ENCODE measurements around the gene PDE1A.
"Not testable (repeated sequence)": the region's sequence is repeated elsewhere in the genome, so short reads cannot be mapped to it uniquely, and the experiment has no call there.

The PDE1A gene

GRCh38 chr2:182351427-182351826 lies 75.4 kb downstream of the PDE1A start:
- no peak for DNase-seq

GRCh38 chr2:182349268-182349667 lies 77.6 kb downstream of the PDE1A start:
- no peak for DNase-seq

GRCh38 chr2:182345384-182345783 lies 81.5 kb downstream of the PDE1A start:
- DNase-seq: no peak

DNA sequence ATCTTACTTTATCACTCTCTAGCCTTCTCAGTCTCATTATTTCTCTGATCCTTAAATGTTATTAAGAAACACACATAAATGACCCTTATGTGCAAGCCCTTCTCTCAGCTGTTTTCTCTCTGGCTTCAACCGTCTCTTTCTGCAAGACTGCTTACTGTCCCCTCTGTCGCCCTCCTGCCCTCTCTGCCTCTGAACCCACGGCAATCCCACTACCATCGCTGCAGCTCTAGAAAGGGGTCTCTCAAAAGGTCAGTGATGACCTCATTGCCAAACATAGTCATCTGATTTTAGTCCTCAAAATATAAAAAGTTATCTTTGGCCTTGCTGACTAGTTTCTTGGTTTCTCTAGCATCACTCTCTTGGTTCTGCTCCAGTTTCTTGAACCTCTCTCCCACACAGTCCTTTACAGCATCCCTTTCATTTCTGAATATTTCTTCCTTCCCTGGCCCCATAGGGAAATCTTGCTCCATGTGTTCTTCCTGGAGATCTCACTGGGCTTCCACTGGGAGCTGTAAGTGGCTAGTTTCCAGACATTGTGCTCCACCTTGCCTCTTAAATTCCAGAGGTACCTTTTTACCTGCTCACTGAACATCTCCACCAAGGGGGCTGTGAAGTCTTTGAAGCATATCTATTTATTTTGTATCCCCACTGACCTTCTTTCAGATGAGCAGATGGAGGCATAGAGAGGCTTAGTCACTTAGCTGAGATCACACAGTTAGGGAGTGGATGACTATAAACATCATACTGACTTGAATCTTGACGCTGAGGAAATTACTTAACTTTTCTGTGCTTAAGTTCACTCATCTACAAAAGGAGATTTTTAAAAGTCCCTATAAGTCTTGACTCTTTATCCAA lies 96.2 kb downstream of the PDE1A start:
- DNase-seq: no peak

DNA sequence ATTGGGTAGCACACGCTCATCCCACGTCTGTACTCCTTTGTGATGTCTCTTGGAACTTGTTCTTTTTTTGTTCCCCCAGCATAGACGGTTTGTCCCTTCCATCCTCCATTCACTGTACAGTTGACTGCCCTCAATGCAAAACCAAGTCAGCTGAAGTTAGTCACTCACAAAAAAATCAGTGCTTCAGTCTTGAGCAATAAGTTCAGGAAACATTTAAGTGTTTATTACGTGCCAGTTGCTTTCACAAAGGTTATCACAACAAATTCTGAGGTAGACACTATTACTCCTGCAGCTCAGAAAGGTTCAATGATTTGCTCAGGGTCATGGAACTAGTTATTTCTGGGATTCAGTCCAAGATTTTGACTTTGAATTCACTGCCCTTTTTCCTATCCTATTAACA lies 102.2 kb downstream of the PDE1A start:
- DNase-seq: no peak

DNA sequence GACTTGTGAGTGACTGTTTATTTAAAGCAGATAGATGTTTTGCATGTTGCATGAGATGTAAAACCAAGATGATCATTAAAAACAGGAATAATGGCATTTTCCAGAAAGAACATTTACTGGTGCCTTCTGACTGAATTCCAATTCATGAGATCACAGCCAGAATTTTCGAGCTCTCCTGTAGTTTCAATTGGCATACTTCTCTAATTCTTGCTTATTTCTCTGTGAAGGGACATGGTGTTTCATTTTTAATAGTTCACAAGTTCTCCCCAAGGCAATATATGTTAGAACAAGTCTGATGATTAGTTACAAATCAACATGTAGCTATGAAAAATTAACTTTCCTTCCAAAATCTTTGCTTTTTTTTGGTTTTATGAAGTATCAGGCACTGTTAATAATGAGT lies 105.7 kb downstream of the PDE1A start:
- no peak for DNase-seq

GRCh38 chr2:182319556-182320505 lies 107.0 kb downstream of the PDE1A start:
- no peak for DNase-seq

DNA sequence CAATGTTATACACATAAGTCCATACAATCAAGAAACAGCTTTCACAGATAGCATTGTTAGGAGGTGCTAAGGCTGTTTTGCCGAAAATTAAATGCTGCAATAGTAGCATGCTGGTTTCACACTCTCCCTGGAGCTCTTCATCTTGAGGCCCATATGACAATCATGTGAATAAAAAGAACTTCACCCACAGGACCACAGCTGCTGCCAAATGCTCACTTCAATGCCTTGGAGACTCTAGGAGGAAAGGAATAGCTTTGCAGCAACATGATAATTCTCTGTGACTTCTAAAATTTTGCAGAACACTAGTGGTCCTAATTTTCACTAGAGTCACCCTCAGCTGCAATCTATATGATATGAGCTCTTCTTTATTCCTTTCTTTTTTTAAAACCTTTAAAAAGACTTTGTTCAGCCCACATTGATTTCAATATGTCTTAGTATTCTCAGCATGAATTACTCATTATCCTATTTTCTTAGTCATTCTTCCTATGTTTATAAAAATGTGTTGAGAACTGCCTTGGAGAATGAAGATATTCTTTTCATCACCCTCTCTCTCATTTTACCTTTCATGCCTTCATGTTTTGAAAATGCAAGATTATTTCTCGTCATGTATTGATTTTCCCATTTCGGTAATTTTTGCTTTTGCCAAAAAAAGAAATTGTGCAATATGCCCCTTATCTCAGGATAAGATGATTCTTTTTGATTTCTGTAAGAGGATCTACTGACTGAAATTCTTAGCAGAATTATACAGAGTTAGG lies 108.2 kb downstream of the PDE1A start:
- DNase-seq: no peak

DNA sequence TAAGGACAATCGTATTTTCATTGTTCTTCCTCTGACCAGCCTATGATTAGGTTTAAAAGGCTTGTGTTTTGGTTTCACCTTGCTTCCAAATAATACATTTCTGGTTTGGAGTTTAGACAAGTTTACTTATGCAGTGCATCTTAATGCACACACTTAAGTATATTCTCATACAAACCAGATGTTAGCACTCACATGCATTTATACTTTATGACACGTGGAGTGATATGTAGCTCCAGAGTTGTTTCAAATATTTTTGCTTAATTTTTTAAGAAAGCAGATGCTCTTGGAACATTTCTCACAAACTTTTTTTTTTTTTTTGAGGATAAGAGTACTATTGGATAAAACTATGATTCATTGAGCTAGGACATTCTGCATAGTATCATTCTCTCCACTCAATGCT lies 109.9 kb downstream of the PDE1A start:
- DNase-seq: no peak

DNA sequence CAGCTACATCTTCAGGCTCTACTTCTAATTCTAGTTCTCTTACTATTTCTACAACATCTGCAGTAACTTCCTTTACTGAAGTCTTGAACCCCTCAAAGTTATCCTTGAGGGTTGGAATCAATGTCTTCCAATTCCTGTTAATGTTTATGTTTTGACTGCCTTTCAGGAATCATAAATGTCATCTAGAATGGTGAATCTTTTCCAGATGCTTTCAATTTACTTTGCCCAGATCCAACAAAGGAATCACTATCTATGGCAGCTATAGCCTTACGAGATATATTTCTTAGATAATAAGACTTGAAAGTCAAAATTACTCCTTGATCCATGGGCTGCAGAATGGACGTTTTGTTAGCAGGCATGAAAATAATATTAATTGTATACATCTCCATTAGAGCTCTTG lies 123.9 kb downstream of the PDE1A start:
- no peak for DNase-seq

GRCh38 chr2:182302174-182302573 lies 124.7 kb downstream of the PDE1A start:
- no peak for DNase-seq

DNA sequence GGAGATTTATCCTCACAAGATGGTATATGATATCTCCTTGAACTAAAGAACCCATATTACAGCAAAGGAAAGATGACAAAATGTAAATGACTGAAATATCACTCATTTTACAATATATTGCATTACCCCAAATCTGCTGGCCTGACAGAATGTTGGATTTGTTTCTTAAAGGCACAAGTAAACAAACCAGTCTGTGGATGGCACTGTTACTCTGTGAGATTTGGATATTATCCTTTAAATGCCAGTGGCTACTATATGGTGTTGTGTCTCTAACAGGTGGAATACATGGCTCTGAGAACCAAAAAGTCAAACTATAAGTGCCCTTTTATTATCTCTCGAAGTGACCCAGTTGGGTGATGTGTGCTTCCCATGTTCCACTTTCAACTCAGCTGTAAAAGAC lies 125.7 kb downstream of the PDE1A start:
- no peak for DNase-seq

GRCh38 chr2:182300608-182301007 lies 126.2 kb downstream of the PDE1A start:
- no peak for DNase-seq

GRCh38 chr2:182299632-182300031 lies 127.2 kb downstream of the PDE1A start:
- no peak for DNase-seq

- DNase-seq: no peak
Measured at GRCh38 chr2:182298456-182298855, 128.4 kb downstream of the PDE1A start.

- no peak for DNase-seq
Measured at GRCh38 chr2:182291296-182291695, 135.5 kb downstream of the PDE1A start.

DNA sequence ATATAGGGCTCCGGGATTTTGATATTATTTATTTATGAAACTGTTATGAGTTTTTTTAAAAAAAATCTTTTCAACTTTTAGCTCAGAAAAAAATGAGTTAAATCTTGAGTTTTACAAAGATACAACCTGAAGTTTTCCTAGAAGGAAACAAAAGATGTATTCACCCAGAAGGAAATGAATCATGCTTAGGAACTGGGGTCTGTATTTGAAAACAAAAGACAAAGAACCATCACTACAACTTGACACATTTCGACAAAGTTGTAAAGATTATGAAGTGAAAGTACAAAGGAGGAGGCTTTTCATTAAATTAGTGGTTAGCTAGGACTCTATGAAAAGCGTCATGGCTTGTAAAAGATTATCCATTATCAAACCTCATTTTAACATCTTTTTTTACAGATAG lies 143.3 kb downstream of the PDE1A start:
- DNase-seq: no peak

GRCh38 chr2:182281276-182281675 lies 145.6 kb downstream of the PDE1A start:
- DNase-seq: no peak

DNA sequence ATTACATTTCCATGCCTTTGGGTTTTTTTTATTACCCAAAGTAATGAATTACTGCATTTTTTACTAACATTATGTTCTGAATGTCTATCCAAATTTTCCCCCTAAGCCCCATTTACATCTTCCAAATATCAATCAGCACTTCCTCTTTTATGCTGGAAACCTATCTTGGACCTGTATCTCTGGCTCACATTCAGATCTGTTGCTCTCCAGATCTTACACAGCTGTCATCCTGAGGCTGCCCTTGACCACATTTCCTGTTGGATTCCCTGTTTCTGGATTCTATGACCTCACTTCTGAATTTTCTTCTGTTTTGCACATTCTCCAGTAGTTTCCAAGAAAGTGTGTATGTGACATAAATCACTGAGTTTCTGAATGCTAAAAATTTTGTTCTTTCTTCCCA lies 146.7 kb downstream of the PDE1A start:
- DNase-seq: no peak

DNA sequence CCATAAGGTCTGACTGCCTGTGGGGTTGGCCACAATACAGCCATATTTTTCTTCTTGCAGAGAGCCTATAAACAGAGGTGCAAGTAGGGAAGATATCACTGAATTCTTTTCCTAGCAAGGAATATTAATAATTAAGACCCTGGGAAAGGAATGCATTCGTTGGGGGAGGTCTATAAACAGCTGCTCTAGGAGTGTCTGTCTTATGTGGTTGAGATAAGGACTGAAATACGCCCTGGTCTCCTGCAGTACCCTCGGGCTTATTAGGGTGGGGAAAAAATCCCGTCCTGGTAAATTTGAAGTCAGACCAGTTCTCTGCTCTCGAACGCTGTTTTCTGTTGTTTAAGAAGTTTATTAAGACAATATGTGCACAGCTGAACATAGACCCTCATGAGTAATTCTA lies 150.2 kb downstream of the PDE1A start:
- not testable (repeated sequence) for DNase-seq

DNA sequence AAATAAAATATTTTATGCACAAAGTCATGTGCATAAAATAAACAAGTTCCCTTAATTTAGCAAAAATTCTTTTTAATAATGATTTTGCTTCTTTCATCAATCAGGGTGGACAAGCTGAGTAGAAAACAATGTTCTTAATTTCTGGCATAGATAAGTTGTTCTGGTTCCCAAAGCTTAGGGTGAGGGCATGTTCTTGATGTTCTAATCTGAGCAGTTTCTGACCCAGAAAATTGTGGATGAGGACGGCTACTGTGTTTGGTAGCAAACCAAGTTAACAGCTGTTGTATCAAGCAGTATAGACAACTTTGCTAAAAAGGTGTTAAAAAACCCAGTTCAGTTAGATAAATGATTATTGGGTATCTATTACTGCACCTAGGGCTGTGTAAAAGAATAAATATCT lies 158.9 kb downstream of the PDE1A start:
- DNase-seq: no peak

DNA sequence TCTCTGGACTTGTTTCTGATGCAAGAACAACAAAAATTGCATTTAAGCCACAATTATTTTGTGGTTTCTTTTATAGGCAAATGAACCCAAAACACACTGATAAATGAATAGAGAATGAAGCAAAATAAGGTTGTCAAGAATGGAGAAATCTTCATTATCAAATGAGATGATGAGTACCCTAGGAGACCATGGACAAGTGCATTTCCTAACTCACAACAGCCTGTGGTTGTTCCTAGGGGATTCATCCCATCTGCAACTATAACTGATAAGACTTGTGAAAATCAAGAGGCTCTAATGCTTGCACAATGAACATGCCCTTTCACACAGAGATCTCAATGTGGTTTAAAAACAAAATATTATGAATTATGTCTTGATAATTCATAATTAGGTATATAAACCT lies 159.9 kb downstream of the PDE1A start:
- DNase-seq: no peak

GRCh38 chr2:182265718-182266117 lies 161.1 kb downstream of the PDE1A start:
- DNase-seq: no peak

Data from DMS153 (cell line).